Erythroblast (primary cell): ENCODE data around the gene EFCAB13.

Experiments used
- GATA1 ChIP-seq: IDR thresholded peaks from 2 replicates; pipeline ENCODE4 v1.6.1; 2011; ENCODE audit warnings: low read depth, mild to moderate bottlenecking, control low read depth, low read length, moderate library complexity
- POLR2A ChIP-seq: IDR thresholded peaks from 2 replicates; pipeline ENCODE4 v1.6.1; 2011; ENCODE audit warnings: mild to moderate bottlenecking, low read length

DNA sequence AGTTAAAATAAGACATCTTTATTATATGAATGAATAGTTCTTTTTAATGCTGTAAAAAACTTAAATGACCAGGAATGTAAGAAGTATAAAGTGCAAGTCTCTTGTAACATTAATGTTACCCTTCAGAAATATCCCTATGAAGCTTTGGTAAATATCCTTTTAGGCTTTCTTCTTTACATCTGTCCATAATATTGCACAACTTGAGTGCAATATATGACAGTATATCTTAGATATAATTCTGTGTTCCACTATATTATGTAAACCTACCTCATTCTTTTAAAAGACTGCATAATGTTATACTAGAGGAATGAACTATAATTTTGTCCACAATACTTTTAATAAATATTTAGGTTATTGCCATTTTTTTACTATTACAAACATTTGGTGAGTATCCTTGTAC, 81.1 kb downstream of the EFCAB13 start:
- TF ChIP-seq POLR2A (no peak), GATA1 (no peak)
